Gastrocnemius medialis (tissue), 4 donors: ENCODE data around the gene VASP. TPM values are rescaled to one million over a fixed set of nuclear protein-coding genes. Genes with fewer than 3 reads are reported as not detected.

ENCODE experiments used
- ATAC-seq, 2 donors: fragments of 150-250 bp; one replicate each; pipeline ENCODE4 v1.9.1; 2016
- DNase-seq, 2 donors: peaks; one replicate each; pipeline ENCODE4 v3.0.0-alpha.2; 2019
- H3K27ac ChIP-seq, 4 donors: fragments of 200-600 bp; sonication (generic); 1 replicate in 1 of 4; 2 replicates in 3 of 4; pipeline ENCODE4 v1.5.1; 2016 to 2018; ENCODE audit warnings: mild to moderate bottlenecking in 2 of 4, moderate library complexity in 1 of 4
- H3K27me3 ChIP-seq, 3 donors: fragments of 200-600 bp; sonication (generic) in 2 of 3; 1 replicate in 1 of 3; 2 replicates in 2 of 3; pipeline versions ENCODE4 v1.5.1 to v1.6.0; 2016 to 2019; ENCODE audit warnings: mild to moderate bottlenecking in 1 of 3, moderate library complexity in 1 of 3
- H3K36me3 ChIP-seq, 2 donors: fragments of 200-600 bp; sonication (generic) in 1 of 2; one replicate each; pipeline ENCODE4 v1.5.1; 2017 to 2018
- H3K4me1 ChIP-seq, 2 donors: fragments of 200-600 bp; sonication (generic) in 1 of 2; one replicate each; pipeline ENCODE4 v1.5.1; 2016 to 2017; ENCODE audit warnings: mild to moderate bottlenecking in 2 of 2
- H3K4me3 ChIP-seq, 4 donors: fragments of 200-600 bp; sonication (generic) in 3 of 4; 1 replicate in 1 of 4; 2 replicates in 3 of 4; pipeline ENCODE4 v1.5.1; 2016 to 2019; ENCODE audit warnings: mild to moderate bottlenecking in 2 of 4
- H3K9me3 ChIP-seq, 3 donors: fragments of 200-600 bp; sonication (generic) in 2 of 3; 1 replicate in 1 of 3; 2 replicates in 2 of 3; pipeline ENCODE4 v1.5.1; 2016 to 2019
- CTCF ChIP-seq, 5 experiments: fragments of 450-650 bp in 3 of 5; fragments of 200-600 bp in 2 of 5; sonication (generic) in 2 of 5; IDR thresholded peaks in 4 of 5; conservative IDR thresholded peaks in 1 of 5; 1 replicate in 4 of 5; 2 replicates in 1 of 5; pipeline ENCODE4 v1.5.1; 2016 to 2019; ENCODE audit warnings: antibody characterized with exemption in 5 of 5, mild to moderate bottlenecking in 3 of 5, moderate library complexity in 3 of 5
- POLR2A ChIP-seq, 2 donors: fragments of 450-650 bp; IDR thresholded peaks; one replicate each; pipeline ENCODE4 v1.6.1; 2017; ENCODE audit warnings: antibody characterized with exemption in 2 of 2, mild to moderate bottlenecking in 2 of 2, moderate library complexity in 2 of 2
- in situ Hi-C, 4 donors: fragments of 200-750 bp; cut with MboI; loops; one replicate each; pipeline versions ENCODE4 v1.15.0 to v1.8.0; 2017; ENCODE audit warnings: low sequenced_read_pairs in 4 of 4
- intact Hi-C: fragments of 100-400 bp; cut with DNase I; formaldehyde crosslinking; loops from one replicate; pipeline ENCODE4 v1.15.1; 2023; ENCODE audit warnings: low total_unique reads
- total RNA-seq, 4 donors: library from RNA; depleted of rRNA; stranded (reverse); fragments of >200 nt; gene quantifications; one replicate each; pipeline versions ENCODE4 v1.1.0 to v1.2.3, GENCODE V29; 2016

Gene VASP
- total RNA-seq, 4 donors from 2014 or later = 10.2 to 18.2 (median 16.4) TPM

DNA sequence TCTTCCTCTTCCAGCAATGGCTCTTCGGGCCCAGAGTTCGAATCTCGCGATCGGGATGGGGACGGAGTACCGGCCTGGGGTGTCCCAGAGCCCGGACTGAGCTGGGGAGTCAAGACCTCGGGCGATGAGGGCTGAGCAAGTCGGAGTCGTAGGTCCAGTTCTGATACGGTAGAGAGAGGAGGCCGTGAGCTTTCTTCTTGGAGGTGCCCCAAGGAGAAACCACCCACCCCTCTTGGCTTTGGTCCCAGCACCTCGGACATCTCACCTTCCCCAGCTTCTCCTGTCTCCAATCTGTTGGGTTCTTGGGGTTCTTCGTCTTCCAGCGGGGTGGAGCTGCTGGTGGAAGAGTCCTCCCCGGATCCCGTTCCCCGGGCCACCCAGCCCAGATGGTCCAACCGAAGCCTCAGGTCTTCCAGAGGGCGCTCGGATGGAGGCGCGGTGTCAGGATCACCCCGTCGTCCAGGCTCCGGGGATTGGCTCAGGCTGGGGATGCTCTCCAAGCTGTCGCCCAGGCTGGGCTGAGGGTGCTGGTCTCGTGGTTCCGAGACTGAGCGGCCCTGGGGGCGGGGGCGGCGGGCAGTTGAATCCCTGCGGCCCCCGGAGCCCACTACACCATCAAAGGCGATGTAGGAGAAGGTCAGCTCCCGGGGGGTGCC, 12.9 kb upstream of the VASP start:
- no peak for ATAC-seq
- Histone ChIP-seq H3K4me1 (peaks cover 37 to 38% of the 10 kb centered on the region in 2 donors), H3K27me3 (peaks cover 0 to 21% (median 9%) of the 10 kb centered on the region in 3 donors), H3K4me3 (no peak overlapping the region), H3K9me3 (no peaks in the 10 kb centered on the region), H3K27ac (no peak overlapping the region), H3K36me3 (no peaks in the 10 kb centered on the region)
- in situ Hi-C loops = no loop called here
- DNase-seq = no peak
- intact Hi-C loops = loop anchor here (10.0 kb wide), 1 partner anchor 170 kb away; the partner anchor contains the start of gene CKM
- TF ChIP-seq POLR2A (IDR thresholded peaks at IDR 0.05) = no peak
- no peak for TF ChIP-seq CTCF (IDR thresholded peaks at IDR 0.05 in 4 of 5, conservative IDR thresholded peaks at IDR 0.05 in 1 of 5)

- in situ Hi-C loops (no loop called here), intact Hi-C loops (loop anchor here (5.0 to 10.0 kb wide), 2 partner anchors 170 to 318 kb away; partner anchors contain the start of genes BLOC1S3, CKM and TRAPPC6A)
- Histone ChIP-seq H3K9me3 (no peaks in the 10 kb centered on the region), H3K36me3 (no peaks in the 10 kb centered on the region), H3K4me1 (peaks cover 37 to 38% of the 10 kb centered on the region in 2 donors), H3K27ac (no peak overlapping the region), H3K27me3 (peaks cover 4 to 27% (median 9%) of the 10 kb centered on the region in 3 donors), H3K4me3 (no peak overlapping the region)
- DNase-seq = no peak
- TF ChIP-seq CTCF (IDR thresholded peaks at IDR 0.05 in 4 of 5, conservative IDR thresholded peaks at IDR 0.05 in 1 of 5) (no peak), POLR2A (IDR thresholded peaks at IDR 0.05) (no peak)
- no peak for ATAC-seq
Observed at GRCh38 chr19:45495178-45495577, 12.1 kb upstream of the VASP start.

DNA sequence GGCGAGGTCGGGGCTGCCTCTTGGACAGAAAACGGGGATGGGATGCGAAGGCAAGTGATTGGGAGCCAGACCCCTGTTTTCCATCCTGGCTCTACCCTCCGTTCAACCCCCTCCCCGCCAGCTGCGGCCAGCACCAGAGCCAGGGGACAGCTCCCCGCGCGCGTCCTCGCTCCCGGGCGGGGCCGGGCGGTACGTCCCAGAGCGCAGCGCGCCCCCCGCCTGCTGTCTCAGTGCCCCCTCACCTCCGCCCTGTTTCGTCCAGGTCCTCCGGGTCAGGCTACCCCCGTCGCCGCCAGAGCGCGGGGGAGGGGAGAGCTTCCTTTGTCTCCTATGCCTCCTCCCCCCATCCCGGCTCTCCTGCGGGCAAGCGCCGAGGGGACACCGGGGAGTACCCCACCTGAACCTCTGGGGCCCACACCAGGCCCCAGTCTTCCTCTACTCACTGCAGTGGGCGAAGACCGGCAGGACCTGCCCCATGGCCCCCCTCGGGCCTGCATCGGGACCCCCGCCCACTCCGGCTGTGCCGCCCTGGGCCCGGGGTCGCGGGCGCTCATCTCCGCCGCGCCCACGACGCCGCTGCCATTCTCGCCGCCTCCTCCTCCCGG, 10.8 kb upstream of the VASP start:
- Histone ChIP-seq H3K27ac (peak overlapping the region; percentile 55 to 68 (median 60)), H3K4me3 (peak overlapping the region; percentile 75 to 83 (median 80)), H3K36me3 (no peaks in the 10 kb centered on the region), H3K27me3 (peaks cover 4 to 30% (median 9%) of the 10 kb centered on the region in 3 donors), H3K4me1 (peaks cover 33 to 35% of the 10 kb centered on the region in 2 donors), H3K9me3 (no peaks in the 10 kb centered on the region)
- in situ Hi-C loops (no loop called here), intact Hi-C loops (loop anchor here (5.0 to 10.0 kb wide), 2 partner anchors 172 to 319 kb away; partner anchors contain the start of genes BLOC1S3, CKM and TRAPPC6A)
- TF ChIP-seq CTCF (IDR thresholded peaks at IDR 0.05 in 4 of 5, conservative IDR thresholded peaks at IDR 0.05 in 1 of 5) = peak in 1 of 5 experiments; percentile 10
- TF ChIP-seq POLR2A (IDR thresholded peaks at IDR 0.05) = peak in 1 of 2 donors; percentile 17
- ATAC-seq = peak; percentile 11 to 19
- DNase-seq = no peak

DNA sequence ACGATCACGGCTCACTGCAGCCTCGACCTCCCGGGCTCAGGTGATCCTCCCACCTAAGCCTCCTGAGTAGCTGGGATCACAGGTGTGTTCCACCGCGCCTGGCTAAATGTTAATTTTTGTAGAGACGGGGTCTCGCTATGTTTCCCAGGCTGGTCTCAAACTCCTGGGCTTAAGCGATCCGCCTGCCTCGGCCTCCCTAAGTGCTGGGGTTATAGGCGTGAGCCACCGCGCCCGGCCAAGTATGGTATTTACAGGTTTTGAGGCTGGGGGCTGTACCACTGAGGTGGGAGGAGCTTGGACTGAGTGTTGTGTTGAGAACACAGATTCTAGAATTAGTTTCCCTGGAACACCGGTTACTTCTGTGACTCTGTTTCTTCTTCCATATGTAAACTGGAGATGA, 9.5 kb upstream of the VASP start:
- intact Hi-C loops (loop anchor here (5.0 to 10.0 kb wide), 2 partner anchors 173 to 320 kb away; partner anchors contain the start of genes BLOC1S3, CKM and TRAPPC6A), in situ Hi-C loops (no loop called here)
- H3K4me1 ChIP-seq = peaks cover 25 to 26% of the 10 kb centered on the region in 2 donors
- DNase-seq (no peak), ATAC-seq (no peak)
- H3K27ac ChIP-seq = no peak overlapping the region
- no peak overlapping the region for H3K4me3 ChIP-seq
- H3K9me3 ChIP-seq = no peaks in the 10 kb centered on the region
- TF ChIP-seq CTCF (IDR thresholded peaks at IDR 0.05 in 4 of 5, conservative IDR thresholded peaks at IDR 0.05 in 1 of 5) (no peak), POLR2A (IDR thresholded peaks at IDR 0.05) (no peak)
- H3K27me3 ChIP-seq = peaks cover 4 to 30% (median 9%) of the 10 kb centered on the region in 3 donors
- no peaks in the 10 kb centered on the region for H3K36me3 ChIP-seq
